Activated CD8-positive, alpha-beta T cell treated with anti-CD3 and anti-CD28 coated beads for 36 hours (primary cell): ENCODE measurements around the gene RNF115. TPM values are rescaled to one million over a fixed set of nuclear protein-coding genes. Genes with fewer than 3 reads are reported as not detected.

Source experiments
- ATAC-seq: fragments of 200-7000 bp; cut with Tn5 transposase; one replicate; pipeline ENCODE4 v1.10.0; 2021; ENCODE audit warnings: mild to moderate bottlenecking, moderate library complexity
- CTCF ChIA-PET: fragments of 350-600 bp; sonication (Branson Sonifier 250); formaldehyde crosslinking; loops from one replicate; lab custom pipeline; 2021; ENCODE audit warnings: antibody characterized with exemption; lab: Charles Lee
- POLR2A ChIA-PET: fragments of 350-600 bp; sonication (Branson Sonifier 250); formaldehyde crosslinking; loops from one replicate; lab custom pipeline; 2021; ENCODE audit warnings: antibody characterized with exemption; lab: Charles Lee
- DNase-seq: peaks from one replicate; pipeline ENCODE4 v3.0.0-alpha.2; 2020
- H3K27ac Mint-ChIP-seq: one replicate; pipeline ENCODE4 v1.8.0; 2021; ENCODE audit warnings: mild to moderate bottlenecking, mixed read lengths
- H3K27me3 Mint-ChIP-seq: one replicate; pipeline ENCODE4 v1.8.0; 2021; ENCODE audit warnings: mixed read lengths
- H3K36me3 Mint-ChIP-seq: one replicate; pipeline ENCODE4 v1.8.0; 2021; ENCODE audit warnings: low read depth, mixed read lengths
- H3K4me1 Mint-ChIP-seq: one replicate; pipeline ENCODE4 v1.8.0; 2021; ENCODE audit warnings: low read depth, mixed read lengths
- H3K4me3 Mint-ChIP-seq: one replicate; pipeline ENCODE4 v1.8.0; 2021; ENCODE audit warnings: mild to moderate bottlenecking, moderate library complexity, mixed read lengths
- H3K9me3 Mint-ChIP-seq: one replicate; pipeline ENCODE4 v1.8.0; 2021; ENCODE audit warnings: mixed read lengths
- CTCF ChIP-seq: fragments of 200-600 bp; IDR thresholded peaks from one replicate; pipeline ENCODE4 v1.8.0; 2022; ENCODE audit warnings: antibody characterized with exemption, mild to moderate bottlenecking
- intact Hi-C: fragments of 100-400 bp; cut with micrococcal nuclease; formaldehyde crosslinking; loops from one replicate; pipeline ENCODE4 v1.10.0; 2022
- total RNA-seq, 2 experiments: library from RNA; stranded (reverse); gene quantifications; one replicate each; pipeline ENCODE4 v1.2.3, GENCODE V29; 2021

RNF115 gene
- total RNA-seq, 2 experiments from 2014 or later = 12.6 to 13.1 TPM

DNA sequence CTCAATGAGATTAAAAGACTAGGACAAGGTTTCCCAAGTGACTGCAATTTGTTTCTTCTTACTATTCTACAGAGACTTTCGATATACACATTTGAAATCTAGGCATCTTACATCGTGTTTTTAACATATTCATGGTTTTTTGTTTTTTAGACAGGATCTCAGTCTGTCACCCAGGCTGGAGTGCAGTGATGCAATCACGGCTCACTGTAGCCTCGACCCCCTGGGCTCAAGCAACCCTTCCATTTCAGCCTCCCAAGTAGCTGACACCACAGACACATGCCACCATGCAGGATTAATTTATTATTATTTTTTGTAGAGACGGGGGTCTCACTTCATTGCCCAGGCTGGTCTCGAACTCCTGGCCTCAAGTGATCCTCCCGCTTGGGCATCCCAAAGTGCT is 118.3 kb downstream of the RNF115 start:
- H3K36me3 Mint-ChIP-seq = no peaks in the 10 kb centered on the region
- H3K9me3 Mint-ChIP-seq = no peaks in the 10 kb centered on the region
- no peaks in the 10 kb centered on the region for H3K4me1 Mint-ChIP-seq
- ATAC-seq = no peak
- H3K27me3 Mint-ChIP-seq = no peaks in the 10 kb centered on the region
- POLR2A ChIA-PET = interaction anchor here (0.8 kb wide), 1 partner anchor 14 kb away, joined by 3 read pairs; the partner anchor contains the start of gene CD160
- no peak overlapping the region for H3K4me3 Mint-ChIP-seq
- no peak overlapping the region for H3K27ac Mint-ChIP-seq
- no peak for TF ChIP-seq CTCF
- DNase-seq = no peak
- CTCF ChIA-PET = interaction anchor here (1.1 to 2.6 kb wide), 3 partner anchors 15 to 140 kb away, joined by 3 to 15 read pairs (median 3); partner anchors contain the start of gene NUDT17
- intact Hi-C loops = no loop called here

- ChIA-PET CTCF (interaction anchor here (1.1 kb wide), 1 partner anchor 19 kb away, joined by 3 read pairs; no protein-coding TSS in a partner anchor), POLR2A (no interaction called here)
- TF ChIP-seq CTCF = no peak
- H3K36me3 Mint-ChIP-seq = no peaks in the 10 kb centered on the region
- H3K27me3 Mint-ChIP-seq = no peaks in the 10 kb centered on the region
- intact Hi-C loops = no loop called here
- no peak overlapping the region for H3K4me3 Mint-ChIP-seq
- DNase-seq (no peak), ATAC-seq (no peak)
- H3K27ac Mint-ChIP-seq = no peak overlapping the region
- H3K9me3 Mint-ChIP-seq = no peaks in the 10 kb centered on the region
- H3K4me1 Mint-ChIP-seq = no peaks in the 10 kb centered on the region
Observed at GRCh38 chr1:145702826-145703225, 121.1 kb downstream of the RNF115 start.

DNA sequence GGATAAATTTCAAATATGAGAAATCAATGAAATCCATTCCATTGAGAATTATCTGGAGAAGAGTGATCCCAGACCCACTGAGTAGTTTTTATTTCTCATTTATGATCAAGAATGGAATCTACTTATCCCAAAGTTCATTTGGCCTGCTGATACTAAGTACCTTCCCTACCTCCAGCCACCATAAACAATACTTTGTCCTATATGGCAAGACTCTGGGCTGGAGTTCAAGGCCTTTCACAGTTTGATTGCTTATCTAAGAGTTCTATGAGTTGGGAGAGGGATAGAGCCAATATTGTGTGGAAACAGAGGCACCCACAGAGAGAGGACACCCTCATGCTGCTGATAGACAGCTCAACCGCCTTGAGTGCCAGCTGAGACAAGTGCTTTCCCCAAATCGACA is 121.8 kb downstream of the RNF115 start:
- H3K9me3 Mint-ChIP-seq = no peaks in the 10 kb centered on the region
- H3K27ac Mint-ChIP-seq = no peak overlapping the region
- no peaks in the 10 kb centered on the region for H3K36me3 Mint-ChIP-seq
- intact Hi-C loops = no loop called here
- CTCF ChIA-PET = no interaction called here
- DNase-seq (no peak), ATAC-seq (no peak)
- POLR2A ChIA-PET = no interaction called here
- H3K27me3 Mint-ChIP-seq = no peaks in the 10 kb centered on the region
- no peak for TF ChIP-seq CTCF
- H3K4me3 Mint-ChIP-seq = no peak overlapping the region
- no peaks in the 10 kb centered on the region for H3K4me1 Mint-ChIP-seq

DNA sequence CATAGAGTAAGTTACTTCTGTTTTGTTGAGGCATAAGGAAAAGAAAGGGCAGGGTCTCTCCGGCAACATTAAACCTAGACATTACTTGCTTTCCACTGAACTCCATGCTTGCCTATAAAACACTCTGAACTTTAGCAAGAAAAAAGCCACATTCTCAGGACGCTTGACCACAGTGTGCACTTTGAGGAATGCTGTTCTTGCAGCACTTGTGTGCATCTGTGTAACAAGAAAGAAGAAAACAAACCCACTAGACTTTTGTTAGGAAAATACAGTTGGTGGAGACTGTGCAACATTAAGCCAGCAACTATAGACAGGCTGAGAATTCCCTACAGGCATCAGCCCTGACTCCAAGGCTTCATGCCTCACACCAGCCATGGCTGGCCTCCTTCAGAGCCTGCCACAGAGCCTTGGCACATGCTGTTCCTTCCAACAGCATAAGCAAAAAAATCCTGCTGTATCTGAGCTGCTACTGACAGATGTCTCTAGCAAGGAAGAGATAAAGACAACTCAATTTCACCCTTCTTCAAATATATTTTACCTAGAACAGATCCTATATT is 122.5 kb downstream of the RNF115 start:
- Mint-ChIP-seq H3K4me1 (no peaks in the 10 kb centered on the region), H3K4me3 (no peak overlapping the region), H3K27me3 (no peaks in the 10 kb centered on the region), H3K9me3 (no peaks in the 10 kb centered on the region), H3K36me3 (no peaks in the 10 kb centered on the region), H3K27ac (no peak overlapping the region)
- no peak for TF ChIP-seq CTCF
- DNase-seq = no peak
- intact Hi-C loops = no loop called here
- ChIA-PET CTCF (no interaction called here), POLR2A (no interaction called here)
- ATAC-seq = no peak

DNA sequence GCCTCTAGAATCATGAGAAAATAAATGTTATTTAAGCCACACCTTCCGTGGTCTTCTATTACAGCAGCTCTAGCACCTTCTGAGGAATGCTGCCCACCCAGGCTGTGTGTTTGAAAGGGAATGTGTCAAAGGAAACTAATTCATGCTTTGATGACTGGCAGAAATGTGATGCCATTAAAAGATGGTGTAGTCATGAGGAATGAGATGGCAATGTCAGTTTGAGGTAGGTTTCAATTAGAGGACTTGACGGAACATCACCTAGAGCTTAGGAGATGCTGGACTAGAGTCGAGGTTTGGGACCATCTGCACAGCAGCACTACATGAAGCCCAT is 127.3 kb downstream of the RNF115 start:
- no peak for TF ChIP-seq CTCF
- ChIA-PET CTCF (interaction anchor here (1.5 kb wide), 1 partner anchor 24 kb away, joined by 5 read pairs; no protein-coding TSS in a partner anchor), POLR2A (no interaction called here)
- DNase-seq (no peak), ATAC-seq (no peak)
- intact Hi-C loops = no loop called here
- no peaks in the 10 kb centered on the region for H3K9me3 Mint-ChIP-seq
- H3K36me3 Mint-ChIP-seq = no peaks in the 10 kb centered on the region
- no peak overlapping the region for H3K4me3 Mint-ChIP-seq
- H3K27ac Mint-ChIP-seq = no peak overlapping the region
- no peaks in the 10 kb centered on the region for H3K4me1 Mint-ChIP-seq
- H3K27me3 Mint-ChIP-seq = no peaks in the 10 kb centered on the region
